ENCODE data around the gene CDKAL1. TPM values are rescaled to one million over a fixed set of nuclear protein-coding genes. Genes with fewer than 3 reads are reported as not detected.

CDKAL1 gene
- total and polyA plus RNA-seq, 2 of the 8 experiments (the other 6 are each of a cell fraction or from before 2014, with no cell fraction given): 8.4 to 24.6 TPM

DNA sequence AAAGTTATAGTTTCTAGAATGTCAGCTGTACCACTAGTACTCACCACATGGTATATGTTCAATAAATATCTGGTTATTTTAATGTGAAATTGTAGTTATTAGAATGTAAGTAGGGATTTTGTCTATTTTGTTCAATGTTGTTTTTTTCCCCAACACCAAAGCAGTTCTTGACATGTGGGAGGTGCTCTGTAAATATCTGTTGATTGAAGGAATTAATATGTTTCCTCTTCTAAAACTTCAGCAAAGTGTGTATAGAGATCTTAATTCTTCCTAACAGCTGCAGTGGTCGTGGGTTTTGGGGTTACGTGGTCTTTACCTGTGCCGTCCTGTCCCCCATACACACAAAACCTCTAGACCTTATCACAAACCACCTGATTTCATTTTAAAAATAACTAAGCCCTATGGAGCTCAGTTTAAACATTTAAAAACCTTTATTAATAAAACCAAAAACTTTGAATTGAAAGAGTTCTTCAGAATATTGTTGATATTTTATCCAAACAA is 587.4 kb downstream of the CDKAL1 start:
- no peak overlapping the region for H2AK5ac ChIP-seq (ENCODE audit: low read depth, low read length)
- no peak overlapping the region for H3K56ac ChIP-seq (replicated peaks; ENCODE audit: insufficient read length, low read depth, low read length)
- no peaks in the 10 kb centered on the region for H3K79me2 ChIP-seq (ENCODE audit: control insufficient read depth in 1 of 2, insufficient read depth in 2 of 2, low read length in 2 of 2)
- H3K4me1 ChIP-seq (replicated peaks in 1 of 4; ENCODE audit: control insufficient read depth in 3 of 4, insufficient read depth in 4 of 4, low read length in 3 of 4): peaks cover 0 to 2% (median 0%) of the 10 kb centered on the region in 4 experiments; a peak in 1 of 7 replicates
- H4K8ac ChIP-seq (ENCODE audit: extremely low read depth, insufficient read depth, low read length): no peak overlapping the region
- no peak for FAIRE-seq
- H3K4me2 ChIP-seq (ENCODE audit: insufficient read depth in 1 of 2, low read depth in 2 of 2, low read length in 2 of 2): no peak overlapping the region
- no peaks in the 10 kb centered on the region for H3K27me3 ChIP-seq (replicated peaks in 1 of 4; ENCODE audit: control insufficient read depth in 3 of 4, extremely low read depth in 1 of 4, insufficient read depth in 3 of 4, low read length in 3 of 4)
- no peak overlapping the region for H2BK120ac ChIP-seq (replicated peaks; ENCODE audit: low read depth, low read length)
- no peaks in the 10 kb centered on the region for H3K9me3 ChIP-seq (ENCODE audit: insufficient read depth in 2 of 2, low read depth in 1 of 2, low read length in 1 of 2)
- no peak overlapping the region for H2BK20ac ChIP-seq (ENCODE audit: low read length)
- H3K18ac ChIP-seq (ENCODE audit: extremely low read depth, low read length): no peak overlapping the region
- 97% methylated on average over 3 of the region's 3 CpGs; no CpG with 5 or more reads in 1 of the 2 experiments for WGBS, 2 experiments (ENCODE audit: extremely low coverage in 1 of 2, insufficient coverage in 1 of 2, insufficient read length in 1 of 2, insufficient replicate concordance in 2 of 2, low coverage in 1 of 2, low lambda C conversion rate in 2 of 2, missing lambda C conversion rate in 1 of 2)
- no peak for DNase-seq (ENCODE audit: low read depth in 1 of 2, low spot score in 2 of 2)
- H4K20me1 ChIP-seq (replicated peaks in 1 of 2; ENCODE audit: control insufficient read depth in 1 of 2, insufficient read depth in 2 of 2, low read length in 2 of 2): no peaks in the 10 kb centered on the region
- no peak overlapping the region for H2AFZ ChIP-seq (ENCODE audit: low read length)
- no peak overlapping the region for H4K91ac ChIP-seq (replicated peaks; ENCODE audit: insufficient read length, low read length)
- no peak overlapping the region for H3K9ac ChIP-seq (replicated peaks in 1 of 4; ENCODE audit: extremely low read depth in 1 of 4, low read depth in 3 of 4, low read length in 3 of 4)
- H3K4me3 ChIP-seq (ENCODE audit: extremely low read depth in 1 of 4, insufficient read depth in 2 of 4, low read depth in 3 of 4, low read length in 4 of 4): no peak overlapping the region
- POLR2A ChIA-PET (ENCODE audit: partially characterized antibody): no interaction called here
- no peak overlapping the region for H2BK12ac ChIP-seq (ENCODE audit: low read depth, low read length)
- no peaks in the 10 kb centered on the region for H3K79me1 ChIP-seq (ENCODE audit: low read depth, low read length)
- no peak overlapping the region for H3K27ac ChIP-seq (ENCODE audit: low read depth, low read length)
- no peak overlapping the region for H4K5ac ChIP-seq (ENCODE audit: insufficient read length, low read depth, low read length)
- no peak overlapping the region for H3K4ac ChIP-seq (replicated peaks; ENCODE audit: insufficient read length, low read depth, low read length)
- H3K23me2 ChIP-seq (ENCODE audit: low read depth, low read length): no peaks in the 10 kb centered on the region
- no peak overlapping the region for H3K14ac ChIP-seq (ENCODE audit: insufficient read length)
- CTCF ChIA-PET (ENCODE audit: partially characterized antibody): interaction anchor here (0.8 kb wide), 1 partner anchor 472 kb away, joined by 3 read pairs; the partner anchor contains the start of gene SOX4
- H2BK15ac ChIP-seq (ENCODE audit: low read length): no peak overlapping the region
- H3K23ac ChIP-seq (ENCODE audit: insufficient read length): no peak overlapping the region
- no peaks in the 10 kb centered on the region for H3K36me3 ChIP-seq (ENCODE audit: control insufficient read depth in 2 of 4, insufficient read depth in 4 of 4, low read length in 3 of 4)
- H2BK5ac ChIP-seq (ENCODE audit: low read depth, low read length): no peak overlapping the region
- TF ChIP-seq USF2 (IDR thresholded peaks at IDR 0.05; ENCODE audit: low read length) (no peak), ASH2L (IDR thresholded peaks at IDR 0.05; ENCODE audit: low read length) (no peak), BACH1 (IDR thresholded peaks at IDR 0.05; ENCODE audit: low read length) (no peak), CBX8 (IDR thresholded peaks at IDR 0.05; ENCODE audit: borderline replicate concordance, low read depth, low read length) (no peak), TAF1 (IDR thresholded peaks at IDR 0.05; ENCODE audit: low read depth, low read length) (no peak), RXRA (IDR thresholded peaks at IDR 0.05; ENCODE audit: insufficient read depth, low read depth, low read length) (no peak), CHD2 (IDR thresholded peaks at IDR 0.05; ENCODE audit: low read length) (no peak)

Data from H1 (cell line).